WTC11 (cell line): ENCODE measurements around the gene LIMA1. TPM values are rescaled to one million over a fixed set of nuclear protein-coding genes. Genes with fewer than 3 reads are reported as not detected.

Experiments used
- ATAC-seq: fragments of 200-7000 bp; cut with Tn5 transposase; 2 replicates; pipeline ENCODE4 v1.10.0; 2021; ENCODE audit warnings: mild to moderate bottlenecking, moderate library complexity
- CTCF ChIA-PET: fragments of 300-600 bp; sonication (Branson Sonifier 250); formaldehyde crosslinking; loops from one replicate; lab custom pipeline; 2021; ENCODE audit warnings: antibody characterized with exemption; lab: Charles Lee
- POLR2A ChIA-PET: fragments of 350-600 bp; sonication (Branson Sonifier 250); formaldehyde crosslinking; loops from one replicate; lab custom pipeline; 2021; ENCODE audit warnings: antibody characterized with exemption; lab: Charles Lee
- DNase-seq: peaks from one replicate; pipeline ENCODE4 v3.0.0; 2021; ENCODE audit warnings: low spot score
- H3K27ac Mint-ChIP-seq: 2 replicates; pipeline ENCODE4 v1.8.0; 2021; ENCODE audit warnings: mixed read lengths
- H3K27me3 Mint-ChIP-seq: 2 replicates; pipeline ENCODE4 v1.8.0; 2021; ENCODE audit warnings: low read depth, mild to moderate bottlenecking, moderate library complexity, mixed read lengths
- H3K36me3 Mint-ChIP-seq: 2 replicates; pipeline ENCODE4 v1.8.0; 2021; ENCODE audit warnings: mixed read lengths
- H3K4me1 Mint-ChIP-seq: 2 replicates; pipeline ENCODE4 v1.8.0; 2022; ENCODE audit warnings: mixed read lengths
- H3K4me3 Mint-ChIP-seq: 2 replicates; pipeline ENCODE4 v1.8.0; 2021; ENCODE audit warnings: mild to moderate bottlenecking, moderate library complexity, mixed read lengths
- H3K9me3 Mint-ChIP-seq: 2 replicates; pipeline ENCODE4 v1.8.0; 2021; ENCODE audit warnings: mixed read lengths
- ATF1 ChIP-seq: sonication (generic); formaldehyde crosslinking; IDR thresholded peaks from 2 replicates; pipeline ENCODE4 v1.8.1; 2023; ENCODE audit warnings: mild to moderate bottlenecking, moderate library complexity, missing genetic modification reagents
- CREB1 ChIP-seq: sonication (generic); formaldehyde crosslinking; IDR thresholded peaks from 2 replicates; pipeline ENCODE4 v1.8.0; 2023; ENCODE audit warnings: mild to moderate bottlenecking, missing genetic modification reagents
- EMX1 ChIP-seq: fragments of 250-450 bp; sonication (Bioruptor Pico); IDR thresholded peaks from 2 replicates; pipeline ENCODE4 v1.8.0; 2021; ENCODE audit warnings: mild to moderate bottlenecking
- FOXP1 ChIP-seq: sonication (generic); formaldehyde crosslinking; IDR thresholded peaks from 2 replicates; pipeline ENCODE4 v1.8.0; 2022; ENCODE audit warnings: missing genetic modification reagents, mild to moderate bottlenecking, moderate library complexity, borderline replicate concordance
- RORB ChIP-seq: fragments of 250-450 bp; sonication (Bioruptor Pico); IDR thresholded peaks from 2 replicates; pipeline ENCODE4 v1.9.0; 2021; ENCODE audit warnings: mild to moderate bottlenecking
- ZNF416 ChIP-seq: fragments of 250-450 bp; sonication (Bioruptor Pico); IDR thresholded peaks from 2 replicates; pipeline ENCODE4 v1.9.0; 2021; ENCODE audit warnings: mild to moderate bottlenecking, inconsistent platforms
- total RNA-seq: library from RNA; stranded (reverse); gene quantifications from 3 replicates; pipeline ENCODE4 v1.2.3, GENCODE V29; 2021
- TF ChIP-seq, protein P1 (sequence below): sonication (generic); formaldehyde crosslinking; IDR thresholded peaks from 2 replicates; pipeline ENCODE4 v1.8.1; 2023; ENCODE audit warnings: mild to moderate bottlenecking, missing genetic modification reagents
- TF ChIP-seq, protein P2 (sequence below): sonication (generic); formaldehyde crosslinking; IDR thresholded peaks from 2 replicates; pipeline ENCODE4 v1.8.0; 2023; ENCODE audit warnings: mild to moderate bottlenecking, missing genetic modification reagents
- TF ChIP-seq, protein P3 (sequence below): sonication (generic); formaldehyde crosslinking; IDR thresholded peaks from 2 replicates; pipeline ENCODE4 v1.8.1; 2022; ENCODE audit warnings: low read depth, mild to moderate bottlenecking, moderate library complexity, missing genetic modification reagents, borderline replicate concordance
- TF ChIP-seq, protein P4 (sequence below): sonication (generic); formaldehyde crosslinking; IDR thresholded peaks from 2 replicates; pipeline ENCODE4 v1.8.0; 2022; ENCODE audit warnings: missing genetic modification reagents
- TF ChIP-seq, protein P5 (sequence below): sonication (generic); formaldehyde crosslinking; IDR thresholded peaks from 2 replicates; pipeline ENCODE4 v1.8.1; 2023; ENCODE audit warnings: mild to moderate bottlenecking, missing genetic modification reagents, borderline replicate concordance
- TF ChIP-seq, protein P6 (sequence below): fragments of 250-450 bp; sonication (Bioruptor Pico); IDR thresholded peaks from 2 replicates; pipeline ENCODE4 v1.9.0; 2021; ENCODE audit warnings: mild to moderate bottlenecking, borderline replicate concordance

Gene LIMA1
- total RNA-seq, 1 experiment from 2014 or later: 41.2 TPM

DNA sequence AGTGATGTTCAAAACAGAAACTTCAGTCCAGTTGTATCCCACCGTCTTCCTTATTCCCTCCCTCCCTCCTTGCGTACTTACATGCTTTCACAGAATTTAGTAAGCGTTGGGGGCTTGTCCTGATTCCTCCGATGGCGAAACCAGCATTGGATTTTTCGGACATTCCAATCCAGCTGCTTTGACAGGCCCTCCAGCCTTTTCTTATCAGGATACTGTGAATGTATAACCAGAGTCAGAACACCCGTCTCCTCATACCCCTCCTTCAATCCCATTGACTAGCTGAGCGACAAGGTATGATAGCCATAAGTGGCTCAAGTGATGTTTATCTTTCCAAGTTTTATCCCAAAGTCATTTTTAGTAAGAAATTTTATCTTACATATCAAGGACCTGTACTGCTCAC is 140.3 kb downstream of the LIMA1 start:
- no peak overlapping the region for H3K4me3 Mint-ChIP-seq
- TF ChIP-seq, protein P1, sequence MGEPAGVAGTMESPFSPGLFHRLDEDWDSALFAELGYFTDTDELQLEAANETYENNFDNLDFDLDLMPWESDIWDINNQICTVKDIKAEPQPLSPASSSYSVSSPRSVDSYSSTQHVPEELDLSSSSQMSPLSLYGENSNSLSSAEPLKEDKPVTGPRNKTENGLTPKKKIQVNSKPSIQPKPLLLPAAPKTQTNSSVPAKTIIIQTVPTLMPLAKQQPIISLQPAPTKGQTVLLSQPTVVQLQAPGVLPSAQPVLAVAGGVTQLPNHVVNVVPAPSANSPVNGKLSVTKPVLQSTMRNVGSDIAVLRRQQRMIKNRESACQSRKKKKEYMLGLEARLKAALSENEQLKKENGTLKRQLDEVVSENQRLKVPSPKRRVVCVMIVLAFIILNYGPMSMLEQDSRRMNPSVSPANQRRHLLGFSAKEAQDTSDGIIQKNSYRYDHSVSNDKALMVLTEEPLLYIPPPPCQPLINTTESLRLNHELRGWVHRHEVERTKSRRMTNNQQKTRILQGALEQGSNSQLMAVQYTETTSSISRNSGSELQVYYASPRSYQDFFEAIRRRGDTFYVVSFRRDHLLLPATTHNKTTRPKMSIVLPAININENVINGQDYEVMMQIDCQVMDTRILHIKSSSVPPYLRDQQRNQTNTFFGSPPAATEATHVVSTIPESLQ: no peak
- TF ChIP-seq, protein P2, sequence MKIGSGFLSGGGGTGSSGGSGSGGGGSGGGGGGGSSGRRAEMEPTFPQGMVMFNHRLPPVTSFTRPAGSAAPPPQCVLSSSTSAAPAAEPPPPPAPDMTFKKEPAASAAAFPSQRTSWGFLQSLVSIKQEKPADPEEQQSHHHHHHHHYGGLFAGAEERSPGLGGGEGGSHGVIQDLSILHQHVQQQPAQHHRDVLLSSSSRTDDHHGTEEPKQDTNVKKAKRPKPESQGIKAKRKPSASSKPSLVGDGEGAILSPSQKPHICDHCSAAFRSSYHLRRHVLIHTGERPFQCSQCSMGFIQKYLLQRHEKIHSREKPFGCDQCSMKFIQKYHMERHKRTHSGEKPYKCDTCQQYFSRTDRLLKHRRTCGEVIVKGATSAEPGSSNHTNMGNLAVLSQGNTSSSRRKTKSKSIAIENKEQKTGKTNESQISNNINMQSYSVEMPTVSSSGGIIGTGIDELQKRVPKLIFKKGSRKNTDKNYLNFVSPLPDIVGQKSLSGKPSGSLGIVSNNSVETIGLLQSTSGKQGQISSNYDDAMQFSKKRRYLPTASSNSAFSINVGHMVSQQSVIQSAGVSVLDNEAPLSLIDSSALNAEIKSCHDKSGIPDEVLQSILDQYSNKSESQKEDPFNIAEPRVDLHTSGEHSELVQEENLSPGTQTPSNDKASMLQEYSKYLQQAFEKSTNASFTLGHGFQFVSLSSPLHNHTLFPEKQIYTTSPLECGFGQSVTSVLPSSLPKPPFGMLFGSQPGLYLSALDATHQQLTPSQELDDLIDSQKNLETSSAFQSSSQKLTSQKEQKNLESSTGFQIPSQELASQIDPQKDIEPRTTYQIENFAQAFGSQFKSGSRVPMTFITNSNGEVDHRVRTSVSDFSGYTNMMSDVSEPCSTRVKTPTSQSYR: no peak
- TF ChIP-seq, protein P3, sequence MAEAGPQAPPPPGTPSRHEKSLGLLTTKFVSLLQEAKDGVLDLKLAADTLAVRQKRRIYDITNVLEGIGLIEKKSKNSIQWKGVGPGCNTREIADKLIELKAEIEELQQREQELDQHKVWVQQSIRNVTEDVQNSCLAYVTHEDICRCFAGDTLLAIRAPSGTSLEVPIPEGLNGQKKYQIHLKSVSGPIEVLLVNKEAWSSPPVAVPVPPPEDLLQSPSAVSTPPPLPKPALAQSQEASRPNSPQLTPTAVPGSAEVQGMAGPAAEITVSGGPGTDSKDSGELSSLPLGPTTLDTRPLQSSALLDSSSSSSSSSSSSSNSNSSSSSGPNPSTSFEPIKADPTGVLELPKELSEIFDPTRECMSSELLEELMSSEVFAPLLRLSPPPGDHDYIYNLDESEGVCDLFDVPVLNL: no peak
- TF ChIP-seq EMX1 (CRISPR knock-in tag) (no peak), FOXP1 (CRISPR knock-in tag) (no peak), ZNF416 (CRISPR knock-in tag) (no peak), RORB (CRISPR knock-in tag) (no peak)
- TF ChIP-seq, protein P4, sequence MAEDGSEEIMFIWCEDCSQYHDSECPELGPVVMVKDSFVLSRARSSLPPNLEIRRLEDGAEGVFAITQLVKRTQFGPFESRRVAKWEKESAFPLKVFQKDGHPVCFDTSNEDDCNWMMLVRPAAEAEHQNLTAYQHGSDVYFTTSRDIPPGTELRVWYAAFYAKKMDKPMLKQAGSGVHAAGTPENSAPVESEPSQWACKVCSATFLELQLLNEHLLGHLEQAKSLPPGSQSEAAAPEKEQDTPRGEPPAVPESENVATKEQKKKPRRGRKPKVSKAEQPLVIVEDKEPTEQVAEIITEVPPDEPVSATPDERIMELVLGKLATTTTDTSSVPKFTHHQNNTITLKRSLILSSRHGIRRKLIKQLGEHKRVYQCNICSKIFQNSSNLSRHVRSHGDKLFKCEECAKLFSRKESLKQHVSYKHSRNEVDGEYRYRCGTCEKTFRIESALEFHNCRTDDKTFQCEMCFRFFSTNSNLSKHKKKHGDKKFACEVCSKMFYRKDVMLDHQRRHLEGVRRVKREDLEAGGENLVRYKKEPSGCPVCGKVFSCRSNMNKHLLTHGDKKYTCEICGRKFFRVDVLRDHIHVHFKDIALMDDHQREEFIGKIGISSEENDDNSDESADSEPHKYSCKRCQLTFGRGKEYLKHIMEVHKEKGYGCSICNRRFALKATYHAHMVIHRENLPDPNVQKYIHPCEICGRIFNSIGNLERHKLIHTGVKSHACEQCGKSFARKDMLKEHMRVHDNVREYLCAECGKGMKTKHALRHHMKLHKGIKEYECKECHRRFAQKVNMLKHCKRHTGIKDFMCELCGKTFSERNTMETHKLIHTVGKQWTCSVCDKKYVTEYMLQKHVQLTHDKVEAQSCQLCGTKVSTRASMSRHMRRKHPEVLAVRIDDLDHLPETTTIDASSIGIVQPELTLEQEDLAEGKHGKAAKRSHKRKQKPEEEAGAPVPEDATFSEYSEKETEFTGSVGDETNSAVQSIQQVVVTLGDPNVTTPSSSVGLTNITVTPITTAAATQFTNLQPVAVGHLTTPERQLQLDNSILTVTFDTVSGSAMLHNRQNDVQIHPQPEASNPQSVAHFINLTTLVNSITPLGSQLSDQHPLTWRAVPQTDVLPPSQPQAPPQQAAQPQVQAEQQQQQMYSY (CRISPR knock-in tag): no peak
- ChIA-PET CTCF (no interaction called here), POLR2A (no interaction called here)
- H3K4me1 Mint-ChIP-seq: no peaks in the 10 kb centered on the region
- H3K36me3 Mint-ChIP-seq: peaks cover 27% of the 10 kb centered on the region
- H3K27ac Mint-ChIP-seq: no peak overlapping the region
- DNase-seq (no peak), ATAC-seq (no peak)
- no peaks in the 10 kb centered on the region for H3K9me3 Mint-ChIP-seq
- no peaks in the 10 kb centered on the region for H3K27me3 Mint-ChIP-seq

DNA sequence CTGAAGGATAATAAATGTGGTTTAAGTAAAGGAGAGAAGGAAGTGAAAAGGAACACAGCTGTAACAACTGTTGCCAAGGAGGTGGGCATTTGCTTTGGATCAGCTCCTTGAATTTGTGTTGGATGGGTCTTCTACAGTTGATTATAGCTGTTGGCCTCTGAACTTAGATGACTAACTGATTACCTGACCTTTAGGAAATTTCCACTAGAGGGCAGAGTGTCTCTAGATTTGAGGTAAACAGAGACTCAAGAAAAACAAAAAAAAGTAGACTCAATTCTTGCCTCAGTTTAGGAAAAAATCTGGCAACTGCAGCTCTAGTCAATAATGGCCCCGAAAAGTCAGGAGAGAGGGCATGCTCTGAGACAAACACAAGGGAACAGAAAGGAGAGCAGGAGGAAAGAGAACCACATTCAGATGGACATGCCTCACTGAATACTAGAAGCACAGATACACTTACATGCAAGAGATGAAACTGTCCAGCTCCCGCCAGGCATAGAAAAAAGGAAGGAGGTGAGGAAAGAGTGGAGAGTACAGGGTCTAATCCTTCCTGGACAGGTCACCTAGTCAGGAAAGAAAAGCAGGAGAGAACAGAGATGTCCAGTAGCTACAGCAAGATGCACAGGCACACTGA is 150.7 kb downstream of the LIMA1 start:
- ChIA-PET CTCF (interaction anchor here (0.7 to 1.2 kb wide), 4 partner anchors 21 to 182 kb away, joined by 3 read pairs; partner anchors contain the start of gene COX14), POLR2A (interaction anchor here (0.6 kb wide), 1 partner anchor 120 kb away, joined by 3 read pairs; no protein-coding TSS in a partner anchor)
- no peaks in the 10 kb centered on the region for H3K9me3 Mint-ChIP-seq
- H3K27ac Mint-ChIP-seq: no peak overlapping the region
- H3K36me3 Mint-ChIP-seq: peaks cover 58% of the 10 kb centered on the region
- no peak for ATAC-seq
- DNase-seq: no peak
- no peaks in the 10 kb centered on the region for H3K27me3 Mint-ChIP-seq
- H3K4me1 Mint-ChIP-seq: no peaks in the 10 kb centered on the region
- no peak overlapping the region for H3K4me3 Mint-ChIP-seq
- TF ChIP-seq, protein P5, sequence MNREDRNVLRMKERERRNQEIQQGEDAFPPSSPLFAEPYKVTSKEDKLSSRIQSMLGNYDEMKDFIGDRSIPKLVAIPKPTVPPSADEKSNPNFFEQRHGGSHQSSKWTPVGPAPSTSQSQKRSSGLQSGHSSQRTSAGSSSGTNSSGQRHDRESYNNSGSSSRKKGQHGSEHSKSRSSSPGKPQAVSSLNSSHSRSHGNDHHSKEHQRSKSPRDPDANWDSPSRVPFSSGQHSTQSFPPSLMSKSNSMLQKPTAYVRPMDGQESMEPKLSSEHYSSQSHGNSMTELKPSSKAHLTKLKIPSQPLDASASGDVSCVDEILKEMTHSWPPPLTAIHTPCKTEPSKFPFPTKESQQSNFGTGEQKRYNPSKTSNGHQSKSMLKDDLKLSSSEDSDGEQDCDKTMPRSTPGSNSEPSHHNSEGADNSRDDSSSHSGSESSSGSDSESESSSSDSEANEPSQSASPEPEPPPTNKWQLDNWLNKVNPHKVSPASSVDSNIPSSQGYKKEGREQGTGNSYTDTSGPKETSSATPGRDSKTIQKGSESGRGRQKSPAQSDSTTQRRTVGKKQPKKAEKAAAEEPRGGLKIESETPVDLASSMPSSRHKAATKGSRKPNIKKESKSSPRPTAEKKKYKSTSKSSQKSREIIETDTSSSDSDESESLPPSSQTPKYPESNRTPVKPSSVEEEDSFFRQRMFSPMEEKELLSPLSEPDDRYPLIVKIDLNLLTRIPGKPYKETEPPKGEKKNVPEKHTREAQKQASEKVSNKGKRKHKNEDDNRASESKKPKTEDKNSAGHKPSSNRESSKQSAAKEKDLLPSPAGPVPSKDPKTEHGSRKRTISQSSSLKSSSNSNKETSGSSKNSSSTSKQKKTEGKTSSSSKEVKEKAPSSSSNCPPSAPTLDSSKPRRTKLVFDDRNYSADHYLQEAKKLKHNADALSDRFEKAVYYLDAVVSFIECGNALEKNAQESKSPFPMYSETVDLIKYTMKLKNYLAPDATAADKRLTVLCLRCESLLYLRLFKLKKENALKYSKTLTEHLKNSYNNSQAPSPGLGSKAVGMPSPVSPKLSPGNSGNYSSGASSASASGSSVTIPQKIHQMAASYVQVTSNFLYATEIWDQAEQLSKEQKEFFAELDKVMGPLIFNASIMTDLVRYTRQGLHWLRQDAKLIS (CRISPR knock-in tag): no peak
- no peak for TF ChIP-seq ATF1 (CRISPR knock-in tag)
- TF ChIP-seq FOXP1 (CRISPR knock-in tag): no peak
- TF ChIP-seq, protein P2: no peak
- TF ChIP-seq, protein P6, sequence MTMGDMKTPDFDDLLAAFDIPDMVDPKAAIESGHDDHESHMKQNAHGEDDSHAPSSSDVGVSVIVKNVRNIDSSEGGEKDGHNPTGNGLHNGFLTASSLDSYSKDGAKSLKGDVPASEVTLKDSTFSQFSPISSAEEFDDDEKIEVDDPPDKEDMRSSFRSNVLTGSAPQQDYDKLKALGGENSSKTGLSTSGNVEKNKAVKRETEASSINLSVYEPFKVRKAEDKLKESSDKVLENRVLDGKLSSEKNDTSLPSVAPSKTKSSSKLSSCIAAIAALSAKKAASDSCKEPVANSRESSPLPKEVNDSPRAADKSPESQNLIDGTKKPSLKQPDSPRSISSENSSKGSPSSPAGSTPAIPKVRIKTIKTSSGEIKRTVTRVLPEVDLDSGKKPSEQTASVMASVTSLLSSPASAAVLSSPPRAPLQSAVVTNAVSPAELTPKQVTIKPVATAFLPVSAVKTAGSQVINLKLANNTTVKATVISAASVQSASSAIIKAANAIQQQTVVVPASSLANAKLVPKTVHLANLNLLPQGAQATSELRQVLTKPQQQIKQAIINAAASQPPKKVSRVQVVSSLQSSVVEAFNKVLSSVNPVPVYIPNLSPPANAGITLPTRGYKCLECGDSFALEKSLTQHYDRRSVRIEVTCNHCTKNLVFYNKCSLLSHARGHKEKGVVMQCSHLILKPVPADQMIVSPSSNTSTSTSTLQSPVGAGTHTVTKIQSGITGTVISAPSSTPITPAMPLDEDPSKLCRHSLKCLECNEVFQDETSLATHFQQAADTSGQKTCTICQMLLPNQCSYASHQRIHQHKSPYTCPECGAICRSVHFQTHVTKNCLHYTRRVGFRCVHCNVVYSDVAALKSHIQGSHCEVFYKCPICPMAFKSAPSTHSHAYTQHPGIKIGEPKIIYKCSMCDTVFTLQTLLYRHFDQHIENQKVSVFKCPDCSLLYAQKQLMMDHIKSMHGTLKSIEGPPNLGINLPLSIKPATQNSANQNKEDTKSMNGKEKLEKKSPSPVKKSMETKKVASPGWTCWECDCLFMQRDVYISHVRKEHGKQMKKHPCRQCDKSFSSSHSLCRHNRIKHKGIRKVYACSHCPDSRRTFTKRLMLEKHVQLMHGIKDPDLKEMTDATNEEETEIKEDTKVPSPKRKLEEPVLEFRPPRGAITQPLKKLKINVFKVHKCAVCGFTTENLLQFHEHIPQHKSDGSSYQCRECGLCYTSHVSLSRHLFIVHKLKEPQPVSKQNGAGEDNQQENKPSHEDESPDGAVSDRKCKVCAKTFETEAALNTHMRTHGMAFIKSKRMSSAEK (CRISPR knock-in tag): no peak
- no peak for TF ChIP-seq CREB1 (CRISPR knock-in tag)
